Endometrium (tissue), 2 donors: ENCODE measurements around the gene RBBP4.

Experiments
- FAIRE-seq: peaks from 2 replicates; lab custom pipeline; 2012; peaks lifted over from hg19 to GRCh38; lab: Jason Lieb, UNC
- donor health status: control.
- donor health status: control.

RBBP4 gene

GRCh38 chr1:32719681-32720275, 68.8 kb downstream of the RBBP4 start:
- FAIRE-seq, result no peak

GRCh38 chr1:32724678-32725614, 73.9 kb downstream of the RBBP4 start:
- FAIRE-seq, result no peak

- FAIRE-seq, result no peak
These were observed 74.6 kb downstream of the RBBP4 start for GRCh38 chr1:32725615-32725982.

- FAIRE-seq, result no peak
These were observed 76.9 kb downstream of the RBBP4 start for GRCh38 chr1:32727876-32728275.

GRCh38 chr1:32728413-32729077, 77.5 kb downstream of the RBBP4 start:
- FAIRE-seq, result no peak

- no peak for FAIRE-seq
These were observed 78.4 kb downstream of the RBBP4 start for GRCh38 chr1:32729254-32730046.

- no peak for FAIRE-seq
These were observed 82.7 kb downstream of the RBBP4 start for GRCh38 chr1:32733582-32734321.
